Parathyroid adenoma (tissue), 2 donors: Measurements from ENCODE around the gene ME3.
"Not testable (repeated sequence)": the region's sequence is repeated elsewhere in the genome, so short reads cannot be mapped to it uniquely, and the experiment has no call there.

Experiments
- H2AFZ ChIP-seq: fragments of 300-600 bp; sonication (generic); one replicate; pipeline ENCODE4 v1.7.0; 2017; ENCODE audit warnings: antibody characterized with exemption, mild to moderate bottlenecking
- H3K27ac ChIP-seq: fragments of 300-600 bp; sonication (generic); one replicate; pipeline ENCODE4 v1.7.0; 2017
- H3K27me3 ChIP-seq: fragments of 300-600 bp; sonication (generic); one replicate; pipeline ENCODE4 v1.7.0; 2017; ENCODE audit warnings: low read length; ENCODE audit not compliant: control insufficient read depth, insufficient read depth
- H3K36me3 ChIP-seq: fragments of 300-600 bp; sonication (generic); one replicate; pipeline ENCODE4 v1.7.0; 2017; ENCODE audit warnings: low read length; ENCODE audit not compliant: control insufficient read depth, insufficient read depth
- H3K4me1 ChIP-seq: fragments of 300-600 bp; sonication (generic); one replicate; pipeline ENCODE4 v1.7.0; 2017; ENCODE audit warnings: control low read depth
- H3K4me2 ChIP-seq: fragments of 300-600 bp; sonication (generic); one replicate; pipeline ENCODE4 v1.7.0; 2017; ENCODE audit warnings: low read length
- H3K4me3 ChIP-seq: fragments of 300-600 bp; sonication (generic); one replicate; pipeline ENCODE4 v1.7.0; 2017; ENCODE audit warnings: low read depth, low read length
- H3K79me2 ChIP-seq: fragments of 300-600 bp; sonication (generic); one replicate; pipeline ENCODE4 v1.7.0; 2017; ENCODE audit warnings: control low read depth
- H3K9ac ChIP-seq: fragments of 300-600 bp; sonication (generic); one replicate; pipeline ENCODE4 v1.7.0; 2017; ENCODE audit warnings: mild to moderate bottlenecking
- H3K9me3 ChIP-seq: fragments of 300-600 bp; sonication (generic); one replicate; pipeline ENCODE4 v1.7.0; 2017; ENCODE audit warnings: low read length; ENCODE audit not compliant: control insufficient read depth
- CTCF ChIP-seq: fragments of 300-600 bp; sonication (generic); IDR thresholded peaks from one replicate; pipeline ENCODE4 v1.7.0; 2017; ENCODE audit warnings: antibody characterized with exemption, mild to moderate bottlenecking
- donor health status: primary hyperparathyroidism.

ME3 gene

GRCh38 chr11:86620891-86621521 lies 51.4 kb downstream of the ME3 start:
- H3K4me3 ChIP-seq = no peak overlapping the region
- H3K27me3 ChIP-seq = no peaks in the 10 kb centered on the region
- H2AFZ ChIP-seq = no peak overlapping the region
- no peak overlapping the region for H3K4me2 ChIP-seq
- no peaks in the 10 kb centered on the region for H3K4me1 ChIP-seq
- H3K36me3 ChIP-seq = no peaks in the 10 kb centered on the region
- TF ChIP-seq CTCF = no peak
- no peaks in the 10 kb centered on the region for H3K9me3 ChIP-seq
- H3K27ac ChIP-seq = peak overlapping the region; percentile 49
- H3K79me2 ChIP-seq = no peaks in the 10 kb centered on the region
- H3K9ac ChIP-seq = no peak overlapping the region

GRCh38 chr11:86619428-86619827 lies 53.0 kb downstream of the ME3 start:
- not testable (repeated sequence) for H2AFZ ChIP-seq, H3K9me3 ChIP-seq, H3K4me1 ChIP-seq

GRCh38 chr11:86617502-86617901 lies 54.9 kb downstream of the ME3 start:
- Histone ChIP-seq H3K27ac (no peak overlapping the region), H3K4me2 (no peak overlapping the region), H3K36me3 (no peaks in the 10 kb centered on the region), H3K4me3 (no peak overlapping the region), H3K27me3 (no peaks in the 10 kb centered on the region), H3K4me1 (no peaks in the 10 kb centered on the region), H2AFZ (no peak overlapping the region), H3K9ac (no peak overlapping the region), H3K79me2 (no peaks in the 10 kb centered on the region), H3K9me3 (no peaks in the 10 kb centered on the region)
- TF ChIP-seq CTCF = no peak

More at GRCh38 chr11:86619428-86619827, 53.0 kb downstream of the ME3 start:
- H3K9ac ChIP-seq, H3K4me2 ChIP-seq, H3K79me2 ChIP-seq, H3K36me3 ChIP-seq, H3K27me3 ChIP-seq, H3K4me3 ChIP-seq, H3K27ac ChIP-seq: not testable (repeated sequence)

GRCh38 chr11:86615487-86615886 lies 56.9 kb downstream of the ME3 start:
- no peak for TF ChIP-seq CTCF

GRCh38 chr11:86610559-86611341 lies 61.7 kb downstream of the ME3 start:
- TF ChIP-seq CTCF = no peak
- no peaks in the 10 kb centered on the region for H3K79me2 ChIP-seq
- H2AFZ ChIP-seq = no peak overlapping the region
- no peak overlapping the region for H3K27ac ChIP-seq
- no peak overlapping the region for H3K9ac ChIP-seq
- no peaks in the 10 kb centered on the region for H3K9me3 ChIP-seq
- no peaks in the 10 kb centered on the region for H3K4me1 ChIP-seq
- no peaks in the 10 kb centered on the region for H3K36me3 ChIP-seq
- no peaks in the 10 kb centered on the region for H3K27me3 ChIP-seq
- H3K4me3 ChIP-seq = no peak overlapping the region
- H3K4me2 ChIP-seq = no peak overlapping the region

More at GRCh38 chr11:86615487-86615886, 56.9 kb downstream of the ME3 start:
- no peak overlapping the region for H2AFZ ChIP-seq
- H3K27ac ChIP-seq = no peak overlapping the region
- no peaks in the 10 kb centered on the region for H3K4me1 ChIP-seq
- no peaks in the 10 kb centered on the region for H3K27me3 ChIP-seq
- no peak overlapping the region for H3K4me2 ChIP-seq
- H3K9ac ChIP-seq = no peak overlapping the region
- H3K4me3 ChIP-seq = no peak overlapping the region
- no peaks in the 10 kb centered on the region for H3K79me2 ChIP-seq
- no peaks in the 10 kb centered on the region for H3K9me3 ChIP-seq
- no peaks in the 10 kb centered on the region for H3K36me3 ChIP-seq
